HL-60 (cell line): Measurements from ENCODE around the gene ZBTB46.

Source experiments
- SPI1 ChIP-seq: IDR thresholded peaks from 2 replicates; pipeline ENCODE4 v1.6.1; 2012; ENCODE audit warnings: low read depth, mild to moderate bottlenecking, borderline replicate concordance
- TF ChIP-seq, protein P1 (sequence below): IDR thresholded peaks from one replicate; pipeline ENCODE4 v1.5.1; 2011; ENCODE audit warnings: low read length, control low read depth, inconsistent platforms; ENCODE audit not compliant: insufficient read depth

- TF ChIP-seq, protein P1, sequence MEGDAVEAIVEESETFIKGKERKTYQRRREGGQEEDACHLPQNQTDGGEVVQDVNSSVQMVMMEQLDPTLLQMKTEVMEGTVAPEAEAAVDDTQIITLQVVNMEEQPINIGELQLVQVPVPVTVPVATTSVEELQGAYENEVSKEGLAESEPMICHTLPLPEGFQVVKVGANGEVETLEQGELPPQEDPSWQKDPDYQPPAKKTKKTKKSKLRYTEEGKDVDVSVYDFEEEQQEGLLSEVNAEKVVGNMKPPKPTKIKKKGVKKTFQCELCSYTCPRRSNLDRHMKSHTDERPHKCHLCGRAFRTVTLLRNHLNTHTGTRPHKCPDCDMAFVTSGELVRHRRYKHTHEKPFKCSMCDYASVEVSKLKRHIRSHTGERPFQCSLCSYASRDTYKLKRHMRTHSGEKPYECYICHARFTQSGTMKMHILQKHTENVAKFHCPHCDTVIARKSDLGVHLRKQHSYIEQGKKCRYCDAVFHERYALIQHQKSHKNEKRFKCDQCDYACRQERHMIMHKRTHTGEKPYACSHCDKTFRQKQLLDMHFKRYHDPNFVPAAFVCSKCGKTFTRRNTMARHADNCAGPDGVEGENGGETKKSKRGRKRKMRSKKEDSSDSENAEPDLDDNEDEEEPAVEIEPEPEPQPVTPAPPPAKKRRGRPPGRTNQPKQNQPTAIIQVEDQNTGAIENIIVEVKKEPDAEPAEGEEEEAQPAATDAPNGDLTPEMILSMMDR: no peak
- no peak for TF ChIP-seq SPI1
Observed at GRCh38 chr20:63876489-63877036, 45.5 kb upstream of the ZBTB46 start.
